Smooth muscle cell of the umbilical artery (primary cell): ENCODE results near the gene PROM2. TPM values are rescaled to one million over a fixed set of nuclear protein-coding genes. Genes with fewer than 3 reads are reported as not detected.

Experiments
- total RNA-seq: library from RNA; depleted of rRNA; stranded (reverse); fragments of >200 nt; gene quantifications from 2 replicates; pipeline ENCODE4 v1.2.3, GENCODE V29; 2014

The PROM2 gene, protein sequence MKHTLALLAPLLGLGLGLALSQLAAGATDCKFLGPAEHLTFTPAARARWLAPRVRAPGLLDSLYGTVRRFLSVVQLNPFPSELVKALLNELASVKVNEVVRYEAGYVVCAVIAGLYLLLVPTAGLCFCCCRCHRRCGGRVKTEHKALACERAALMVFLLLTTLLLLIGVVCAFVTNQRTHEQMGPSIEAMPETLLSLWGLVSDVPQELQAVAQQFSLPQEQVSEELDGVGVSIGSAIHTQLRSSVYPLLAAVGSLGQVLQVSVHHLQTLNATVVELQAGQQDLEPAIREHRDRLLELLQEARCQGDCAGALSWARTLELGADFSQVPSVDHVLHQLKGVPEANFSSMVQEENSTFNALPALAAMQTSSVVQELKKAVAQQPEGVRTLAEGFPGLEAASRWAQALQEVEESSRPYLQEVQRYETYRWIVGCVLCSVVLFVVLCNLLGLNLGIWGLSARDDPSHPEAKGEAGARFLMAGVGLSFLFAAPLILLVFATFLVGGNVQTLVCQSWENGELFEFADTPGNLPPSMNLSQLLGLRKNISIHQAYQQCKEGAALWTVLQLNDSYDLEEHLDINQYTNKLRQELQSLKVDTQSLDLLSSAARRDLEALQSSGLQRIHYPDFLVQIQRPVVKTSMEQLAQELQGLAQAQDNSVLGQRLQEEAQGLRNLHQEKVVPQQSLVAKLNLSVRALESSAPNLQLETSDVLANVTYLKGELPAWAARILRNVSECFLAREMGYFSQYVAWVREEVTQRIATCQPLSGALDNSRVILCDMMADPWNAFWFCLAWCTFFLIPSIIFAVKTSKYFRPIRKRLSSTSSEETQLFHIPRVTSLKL
- 0.30 and 0.83 TPM in 2 replicates for total RNA-seq

DNA sequence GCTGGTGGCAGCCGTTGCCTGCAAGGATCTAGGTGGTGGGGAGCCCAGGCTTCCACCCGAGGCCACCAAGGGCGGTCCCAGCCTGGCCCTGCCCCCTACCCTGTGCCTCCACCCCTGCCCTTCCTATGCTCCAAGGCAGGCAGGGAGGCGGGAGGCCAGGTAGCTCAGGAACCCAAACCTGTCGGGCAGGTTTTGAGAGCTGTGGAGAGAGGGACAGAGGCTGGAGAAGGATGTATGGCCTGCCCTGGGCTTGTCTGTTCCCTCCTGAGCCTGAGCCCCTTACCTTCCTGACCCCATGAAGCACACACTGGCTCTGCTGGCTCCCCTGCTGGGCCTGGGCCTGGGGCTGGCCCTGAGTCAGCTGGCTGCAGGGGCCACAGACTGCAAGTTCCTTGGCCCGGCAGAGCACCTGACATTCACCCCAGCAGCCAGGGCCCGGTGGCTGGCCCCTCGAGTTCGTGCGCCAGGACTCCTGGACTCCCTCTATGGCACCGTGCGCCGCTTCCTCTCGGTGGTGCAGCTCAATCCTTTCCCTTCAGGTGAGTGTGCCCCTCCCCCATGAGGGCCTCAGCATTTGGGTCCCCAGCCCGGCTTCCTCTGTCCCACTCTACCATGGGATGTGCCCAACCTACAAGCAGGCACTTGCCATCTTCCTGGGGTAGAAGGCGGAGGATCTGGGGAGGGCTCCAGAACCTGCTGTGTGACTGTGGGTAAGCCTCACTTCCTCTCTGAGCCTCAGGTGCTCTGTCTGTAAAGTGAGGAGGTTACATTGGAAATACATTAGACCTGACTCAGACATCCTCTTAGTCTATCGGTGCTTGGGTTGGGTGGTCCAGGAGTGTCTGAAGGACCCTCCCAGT lies at the start of gene PROM2:
Gene PROM2, plus strand, starts transcription at position 159 of the 860 bp plus-strand sequence. Its CDS starts 137 bp downstream, at position 296.

DNA sequence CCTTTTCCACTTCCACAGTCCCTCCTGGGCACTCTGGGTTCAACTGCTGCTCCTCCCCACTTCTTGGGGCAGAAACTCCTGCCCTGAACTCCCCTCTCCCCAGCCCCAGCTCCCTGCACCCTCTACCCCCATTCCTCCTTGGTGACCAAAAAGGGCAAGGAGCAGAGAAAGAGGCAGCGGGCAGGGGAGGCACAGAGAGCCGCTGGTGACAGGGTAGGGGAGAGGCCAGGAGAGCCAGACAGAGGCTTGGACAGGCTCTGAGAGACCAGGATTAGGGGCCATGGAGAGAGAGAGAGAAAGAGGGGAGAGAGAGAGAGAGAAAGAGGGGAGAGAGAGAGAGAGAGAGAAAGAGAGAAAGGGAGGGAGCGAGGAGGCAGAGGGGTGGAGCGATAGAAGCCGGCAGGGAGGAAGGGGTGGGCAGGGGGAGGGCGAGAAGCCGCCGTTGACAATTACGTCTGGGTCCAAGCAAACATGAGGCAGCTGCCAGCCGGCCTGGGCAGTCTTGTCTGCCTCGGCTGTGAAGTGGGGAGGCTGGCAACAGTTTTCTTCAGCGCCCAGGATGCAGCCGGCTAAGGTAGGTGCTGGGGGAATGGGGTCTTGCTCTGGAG lies 22.7 kb downstream of the PROM2 start, which contains the start of gene KCNIP3:
Gene KCNIP3, plus strand, starts transcription at position 468 of the 608 bp plus-strand sequence. Its CDS starts 92 bp downstream, at position 560.

Other genes with a start within 250 kb of the PROM2 start
- not detected in 2 replicates for gene MAL, start 248.7 kb upstream of the PROM2 start, total RNA-seq
- gene MRPS5, start 152.6 kb upstream of the PROM2 start, total RNA-seq: 46.0 and 54.8 TPM in 2 replicates
- gene ZNF514, start 114.6 kb upstream of the PROM2 start, total RNA-seq: 12.2 and 14.0 TPM in 2 replicates
- gene ZNF2, start 108.6 kb upstream of the PROM2 start, total RNA-seq: 8.9 and 11.6 TPM in 2 replicates
- gene ZNF892, start 66.9 kb upstream of the PROM2 start, total RNA-seq: 6.0 and 10.4 TPM in 2 replicates
- 0.30 and 2.3 TPM in 2 replicates for gene KCNIP3, start 22.9 kb downstream of the PROM2 start, total RNA-seq
- 24.4 and 28.5 TPM in 2 replicates for gene FAHD2A, start 128.3 kb downstream of the PROM2 start, total RNA-seq
- gene TRIM43B, start 210.3 kb downstream of the PROM2 start, total RNA-seq: not detected in 2 replicates